Naive thymus-derived CD4-positive, alpha-beta T cell (primary cell): ENCODE measurements around the gene GNA14. TPM values are rescaled to one million over a fixed set of nuclear protein-coding genes. Genes with fewer than 3 reads are reported as not detected.

Source experiments
- ATAC-seq: fragments of 150-1000 bp; cut with Tn5 transposase; 2 replicates; pipeline ENCODE4 v1.10.0; 2021; ENCODE audit warnings: mild to moderate bottlenecking, moderate library complexity
- CTCF ChIA-PET: fragments of 350-600 bp; sonication (Branson Sonifier 250); formaldehyde crosslinking; loops from one replicate; lab custom pipeline; 2021; ENCODE audit warnings: antibody characterized with exemption; lab: Charles Lee
- POLR2A ChIA-PET: fragments of 350-600 bp; sonication (Branson Sonifier 250); formaldehyde crosslinking; loops from one replicate; lab custom pipeline; 2021; ENCODE audit warnings: antibody characterized with exemption, inconsistent platforms; lab: Charles Lee
- DNase-seq, 9 donors: peaks; one replicate each; pipeline versions ENCODE4 v3.0.0 to v3.0.0-alpha.2; 2020 to 2022; ENCODE audit warnings: mixed read lengths in 1 of 9
- H3K27ac ChIP-seq: one replicate; pipeline ENCODE4 v1.7.0; 2013; ENCODE audit warnings: mild to moderate bottlenecking, low read depth, low read length, moderate library complexity
- H3K27me3 ChIP-seq, 2 donors: one replicate each; pipeline ENCODE4 v1.7.0; 2013; ENCODE audit warnings: low read length in 2 of 2, mild to moderate bottlenecking in 2 of 2, moderate library complexity in 2 of 2; ENCODE audit not compliant: control insufficient read depth in 2 of 2, insufficient read depth in 2 of 2
- H3K36me3 ChIP-seq, 3 experiments: 1 replicate in 2 of 3; 2 replicates in 1 of 3; pipeline ENCODE4 v1.7.0; 2013; ENCODE audit warnings: low read length in 3 of 3, mild to moderate bottlenecking in 3 of 3, moderate library complexity in 1 of 3; ENCODE audit not compliant: insufficient read depth in 3 of 3, control insufficient read depth in 2 of 3
- H3K4me1 ChIP-seq, 2 donors: one replicate each; pipeline ENCODE4 v1.7.0; 2013; ENCODE audit warnings: low read length in 2 of 2, mild to moderate bottlenecking in 2 of 2, moderate library complexity in 1 of 2; ENCODE audit not compliant: control insufficient read depth in 2 of 2, insufficient read depth in 2 of 2
- H3K4me3 ChIP-seq: 2 replicates; pipeline ENCODE4 v1.7.0; 2013; ENCODE audit warnings: mild to moderate bottlenecking, low read length
- H3K9me3 ChIP-seq, 3 experiments: 1 replicate in 2 of 3; 2 replicates in 1 of 3; pipeline ENCODE4 v1.7.0; 2013; ENCODE audit warnings: low read length in 3 of 3; ENCODE audit not compliant: control insufficient read depth in 2 of 3
- H3K27ac Mint-ChIP-seq, 9 donors: one replicate each; pipeline ENCODE4 v1.8.0; 2020 to 2022; ENCODE audit warnings: mixed read lengths in 9 of 9, mild to moderate bottlenecking in 8 of 9, moderate library complexity in 5 of 9, inconsistent platforms in 2 of 9
- H3K27me3 Mint-ChIP-seq, 5 donors: one replicate each; pipeline ENCODE4 v1.8.0; 2021 to 2022; ENCODE audit warnings: mixed read lengths in 5 of 5, mild to moderate bottlenecking in 1 of 5
- H3K36me3 Mint-ChIP-seq, 5 donors: one replicate each; pipeline ENCODE4 v1.8.0; 2020 to 2022; ENCODE audit warnings: mixed read lengths in 5 of 5, mild to moderate bottlenecking in 3 of 5, inconsistent platforms in 1 of 5
- H3K4me1 Mint-ChIP-seq, 7 donors: one replicate each; pipeline ENCODE4 v1.8.0; 2020 to 2022; ENCODE audit warnings: mixed read lengths in 7 of 7, mild to moderate bottlenecking in 3 of 7, inconsistent platforms in 1 of 7
- H3K4me3 Mint-ChIP-seq, 10 donors: one replicate each; pipeline ENCODE4 v1.8.0; 2020 to 2022; ENCODE audit warnings: mild to moderate bottlenecking in 10 of 10, mixed read lengths in 10 of 10, moderate library complexity in 6 of 10, inconsistent platforms in 2 of 10
- H3K9me3 Mint-ChIP-seq, 11 donors: one replicate each; pipeline ENCODE4 v1.8.0; 2020 to 2022; ENCODE audit warnings: mixed read lengths in 11 of 11, mild to moderate bottlenecking in 4 of 11, inconsistent platforms in 1 of 11, moderate library complexity in 1 of 11
- intact Hi-C, 2 donors: fragments of 100-400 bp; cut with micrococcal nuclease; formaldehyde crosslinking; loops; one replicate each; pipeline ENCODE4 v1.15.1; 2023
- polyA plus RNA-seq, 2 donors: library from polyadenylated mRNA; unstranded; fragments of 300-500 nt; fragmentation: Illumina TruSeq; gene quantifications; one replicate each; pipeline ENCODE4 v1.2.3, GENCODE V29; 2021
- total RNA-seq, 6 experiments: library from RNA in 5 of 6; stranded (reverse) in 5 of 6; gene quantifications; 1 replicate in 5 of 6; 2 replicates in 1 of 6; pipeline ENCODE4 v1.2.3 and lab custom pipeline; 2021 to 2026

Gene GNA14
- total and polyA plus RNA-seq, 7 experiments from 2014 or later = 0.34 TPM; not detected in 6

GRCh38 chr9:77667151-77667550 lies 19.0 kb upstream of the GNA14 start:
- Mint-ChIP-seq H3K4me3 (no peak overlapping the region), H3K27ac (no peak overlapping the region), H3K4me1 (no peaks in the 10 kb centered on the region), H3K9me3 (peaks cover 0 to 1% (median 0%) of the 10 kb centered on the region in 11 donors), H3K36me3 (no peaks in the 10 kb centered on the region), H3K27me3 (peaks cover 0 to 15% (median 0%) of the 10 kb centered on the region in 5 donors)
- CTCF ChIA-PET = no interaction called here
- Histone ChIP-seq H3K27ac (no peak overlapping the region), H3K4me3 (no peak overlapping the region), H3K4me1 (no peaks in the 10 kb centered on the region), H3K9me3 (no peaks in the 10 kb centered on the region), H3K27me3 (no peaks in the 10 kb centered on the region), H3K36me3 (no peaks in the 10 kb centered on the region)
- POLR2A ChIA-PET = no interaction called here
- DNase-seq (no peak), ATAC-seq (no peak)
- intact Hi-C loops = loop anchor here in 1 of 2 donors (10.0 kb wide), 1 partner anchor 368 kb away; the partner anchor contains the start of gene GNAQ

DNA sequence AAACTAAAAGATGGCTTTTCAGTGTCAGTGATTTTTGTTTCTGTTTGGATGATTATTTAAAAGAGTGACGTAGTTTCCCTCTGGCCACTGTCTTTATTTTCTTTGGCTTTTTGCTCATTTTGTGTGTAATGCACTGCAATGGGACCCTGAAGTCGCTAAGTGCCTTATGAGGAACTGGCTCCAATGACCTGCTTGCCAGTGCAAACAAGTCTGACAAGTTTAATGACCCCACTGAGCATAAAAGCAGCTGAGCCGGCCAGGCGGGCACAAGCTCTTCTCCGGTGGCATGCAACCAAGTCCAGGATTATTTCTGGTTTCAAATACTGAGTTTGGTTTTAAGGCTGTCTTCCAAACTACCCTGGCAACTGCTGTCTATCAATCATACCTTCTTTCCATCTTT lies 15.6 kb upstream of the GNA14 start:
- no peaks in the 10 kb centered on the region for H3K36me3 ChIP-seq
- DNase-seq (no peak), ATAC-seq (no peak)
- H3K9me3 ChIP-seq = no peaks in the 10 kb centered on the region
- intact Hi-C loops = loop anchor here in 1 of 2 donors (5.0 to 10.0 kb wide), 2 partner anchors 371 to 459 kb away; partner anchors contain the start of gene GNAQ
- CTCF ChIA-PET = no interaction called here
- no peaks in the 10 kb centered on the region for H3K27me3 ChIP-seq
- H3K27ac ChIP-seq = no peak overlapping the region
- H3K27me3 Mint-ChIP-seq = peaks cover 0 to 13% (median 0%) of the 10 kb centered on the region in 5 donors
- POLR2A ChIA-PET = no interaction called here
- H3K36me3 Mint-ChIP-seq = no peaks in the 10 kb centered on the region
- H3K4me3 Mint-ChIP-seq = no peak overlapping the region
- no peaks in the 10 kb centered on the region for H3K4me1 ChIP-seq
- H3K4me1 Mint-ChIP-seq = no peaks in the 10 kb centered on the region
- H3K27ac Mint-ChIP-seq = no peak overlapping the region
- H3K4me3 ChIP-seq = no peak overlapping the region
- H3K9me3 Mint-ChIP-seq = peaks cover 0 to 1% (median 0%) of the 10 kb centered on the region in 11 donors

DNA sequence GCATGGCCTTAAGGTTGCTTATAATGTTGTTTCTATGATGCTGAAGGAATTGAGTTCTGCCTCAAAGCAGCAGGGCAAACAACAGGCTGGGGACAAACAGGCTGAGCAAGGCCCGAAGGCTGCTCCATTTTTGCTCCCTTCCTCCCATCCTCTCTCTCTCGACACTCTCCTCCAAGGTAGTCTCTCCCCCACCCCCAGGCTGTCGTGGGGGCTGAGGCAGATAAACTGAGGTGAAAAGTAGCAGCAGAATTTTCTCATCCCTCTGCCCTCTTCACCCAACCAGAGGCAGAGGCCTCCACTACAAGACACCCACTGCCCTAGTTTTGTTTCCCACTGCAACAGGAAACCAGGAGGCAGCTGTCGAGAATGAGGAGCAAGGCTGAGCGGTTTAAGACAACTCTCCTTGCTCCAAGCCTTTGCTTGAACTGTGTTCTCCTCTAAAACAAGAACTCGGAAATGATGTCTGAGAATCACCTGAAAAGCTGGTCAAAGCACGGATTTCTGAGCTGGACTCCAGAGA lies 13.5 kb upstream of the GNA14 start:
- intact Hi-C loops = loop anchor here in 1 of 2 donors (5.0 to 10.0 kb wide), 2 partner anchors 373 to 461 kb away; partner anchors contain the start of gene GNAQ
- CTCF ChIA-PET = no interaction called here
- ATAC-seq = no peak

DNA sequence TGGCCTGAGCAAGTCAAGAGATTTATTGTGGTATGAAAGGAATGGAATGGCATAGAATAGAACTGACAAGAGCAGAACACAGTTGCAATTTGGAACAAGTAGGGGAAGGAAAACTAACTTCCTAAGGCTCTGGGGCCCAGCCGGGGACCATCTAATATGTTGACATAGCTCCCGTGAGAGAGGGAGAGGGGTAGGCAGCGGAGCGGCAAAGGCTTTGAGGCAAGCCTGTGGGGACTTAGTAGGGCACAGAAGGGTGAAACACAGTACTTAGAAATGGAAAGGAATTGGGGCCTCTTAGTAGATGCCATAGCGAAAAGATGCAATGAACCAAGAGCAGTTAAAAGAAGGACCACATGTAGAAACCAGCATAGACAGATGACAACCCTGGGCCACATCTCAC lies 11.8 kb upstream of the GNA14 start:
- no peak for ATAC-seq
- Histone ChIP-seq H3K27ac (no peak overlapping the region), H3K27me3 (no peaks in the 10 kb centered on the region), H3K9me3 (no peaks in the 10 kb centered on the region), H3K4me1 (no peaks in the 10 kb centered on the region), H3K36me3 (no peaks in the 10 kb centered on the region), H3K4me3 (no peak overlapping the region)
- ChIA-PET CTCF (no interaction called here), POLR2A (no interaction called here)
- Mint-ChIP-seq H3K9me3 (peaks cover 0 to 1% (median 0%) of the 10 kb centered on the region in 11 donors), H3K27me3 (peaks cover 2 to 17% (median 5%) of the 10 kb centered on the region in 5 donors), H3K36me3 (no peaks in the 10 kb centered on the region), H3K4me1 (no peaks in the 10 kb centered on the region), H3K27ac (no peak overlapping the region), H3K4me3 (no peak overlapping the region)
- no peak for DNase-seq
- intact Hi-C loops = loop anchor here in 1 of 2 donors (5.0 to 10.0 kb wide), 2 partner anchors 375 to 462 kb away; partner anchors contain the start of gene GNAQ

More for the DNA sequence above, 13.5 kb upstream of the GNA14 start:
- Histone ChIP-seq H3K9me3 (no peaks in the 10 kb centered on the region), H3K27me3 (no peaks in the 10 kb centered on the region), H3K4me3 (no peak overlapping the region), H3K4me1 (no peaks in the 10 kb centered on the region), H3K36me3 (no peaks in the 10 kb centered on the region), H3K27ac (no peak overlapping the region)
- H3K9me3 Mint-ChIP-seq = no peaks in the 10 kb centered on the region
- no peak overlapping the region for H3K4me3 Mint-ChIP-seq
- H3K27me3 Mint-ChIP-seq = peaks cover 0 to 10% (median 1%) of the 10 kb centered on the region in 5 donors
- no peak for DNase-seq
- POLR2A ChIA-PET = no interaction called here
- no peak overlapping the region for H3K27ac Mint-ChIP-seq
- no peaks in the 10 kb centered on the region for H3K4me1 Mint-ChIP-seq
- no peaks in the 10 kb centered on the region for H3K36me3 Mint-ChIP-seq

DNA sequence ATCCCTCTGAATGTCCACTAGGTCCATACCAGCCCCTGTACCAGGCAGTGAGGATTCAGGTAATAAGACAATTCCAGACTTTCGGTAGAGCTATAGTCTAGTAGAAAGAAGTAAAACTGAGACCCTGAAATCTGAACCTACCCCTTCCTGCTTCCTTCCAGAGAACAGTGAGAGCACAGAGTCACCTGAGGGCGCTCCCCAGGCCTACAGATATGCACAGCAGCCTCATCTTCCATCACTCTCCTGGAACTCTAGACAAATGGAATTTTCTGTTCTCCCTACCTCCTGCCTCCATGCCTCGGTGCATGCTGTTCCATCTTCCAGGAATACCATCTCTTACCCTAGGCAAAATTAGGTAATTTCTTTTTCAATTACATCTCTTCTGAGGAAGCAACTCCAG lies 3.1 kb upstream of the GNA14 start:
- H3K4me1 Mint-ChIP-seq = peaks cover 0 to 22% (median 14%) of the 10 kb centered on the region in 7 donors
- H3K27ac ChIP-seq = no peak overlapping the region
- POLR2A ChIA-PET = no interaction called here
- peaks cover 24 to 47% (median 33%) of the 10 kb centered on the region in 5 donors for H3K27me3 Mint-ChIP-seq
- no peaks in the 10 kb centered on the region for H3K4me1 ChIP-seq
- no peak for ATAC-seq
- no peaks in the 10 kb centered on the region for H3K9me3 ChIP-seq
- H3K4me3 Mint-ChIP-seq = no peak overlapping the region
- no peak overlapping the region for H3K4me3 ChIP-seq
- intact Hi-C loops = no loop called here
- H3K36me3 ChIP-seq = no peaks in the 10 kb centered on the region
- H3K27ac Mint-ChIP-seq = no peak overlapping the region
- peaks cover 0 to 2% (median 0%) of the 10 kb centered on the region in 5 donors for H3K36me3 Mint-ChIP-seq
- CTCF ChIA-PET = no interaction called here
- DNase-seq = no peak
- no peaks in the 10 kb centered on the region for H3K9me3 Mint-ChIP-seq
- H3K27me3 ChIP-seq = no peaks in the 10 kb centered on the region

DNA sequence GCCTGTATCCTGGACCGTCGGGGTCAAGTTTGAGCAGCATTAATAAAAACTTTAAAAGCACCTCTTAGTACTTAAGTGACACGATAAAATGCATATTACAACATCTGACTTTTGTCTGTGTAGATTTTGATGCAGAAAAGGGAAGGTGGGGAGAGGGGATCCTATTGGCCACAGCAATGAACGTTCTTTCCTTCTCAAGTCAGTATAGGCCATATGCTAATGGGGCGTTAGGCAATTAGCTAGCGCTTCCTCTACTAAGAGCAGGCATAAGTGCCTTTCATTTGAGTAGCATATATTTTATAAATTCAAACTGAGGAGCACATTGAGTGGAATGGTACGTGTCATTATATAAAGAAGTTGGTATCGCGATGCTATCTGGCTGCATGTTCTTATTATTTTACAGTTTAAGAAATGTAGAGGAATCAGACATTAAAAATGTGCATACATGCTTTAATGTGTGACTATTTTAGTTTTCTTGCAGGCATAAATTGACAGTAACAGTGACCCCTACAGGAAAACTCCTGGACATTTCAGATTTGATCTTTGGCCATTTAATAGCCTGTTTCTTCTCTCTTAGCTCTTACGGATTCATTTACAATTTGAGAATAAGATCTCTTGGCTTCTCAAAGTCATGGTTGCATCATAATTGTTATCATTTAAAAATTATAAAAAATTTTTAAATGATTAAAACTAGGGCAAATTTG lies 1.1 kb upstream of the GNA14 start:
- POLR2A ChIA-PET = no interaction called here

More for the DNA sequence above, 1.1 kb upstream of the GNA14 start:
- CTCF ChIA-PET = no interaction called here
- no peak overlapping the region for H3K27ac Mint-ChIP-seq
- Histone ChIP-seq H3K27me3 (no peaks in the 10 kb centered on the region), H3K9me3 (no peaks in the 10 kb centered on the region), H3K4me3 (no peak overlapping the region), H3K27ac (no peak overlapping the region), H3K4me1 (no peaks in the 10 kb centered on the region), H3K36me3 (no peaks in the 10 kb centered on the region)
- H3K4me3 Mint-ChIP-seq = peak overlapping the region in 9 of 10 donors; percentile 16 to 81 (median 66)
- DNase-seq (no peak), ATAC-seq (peak; percentile 76)
- peaks cover 0 to 2% (median 0%) of the 10 kb centered on the region in 5 donors for H3K36me3 Mint-ChIP-seq
- intact Hi-C loops = no loop called here
- peaks cover 0 to 22% (median 14%) of the 10 kb centered on the region in 7 donors for H3K4me1 Mint-ChIP-seq
- peaks cover 0 to 2% (median 0%) of the 10 kb centered on the region in 11 donors for H3K9me3 Mint-ChIP-seq
- peaks cover 36 to 59% (median 44%) of the 10 kb centered on the region in 5 donors for H3K27me3 Mint-ChIP-seq
